Neuronal stem cell (in vitro differentiated cells): ENCODE data around the gene FOXP1.
"Not testable (repeated sequence)": the region's sequence is repeated elsewhere in the genome, so short reads cannot be mapped to it uniquely, and the experiment has no call there.

Experiments used
- DNase-seq: peaks from one replicate; pipeline ENCODE4 v3.0.0-alpha.2; 2013; ENCODE audit warnings: low spot score
- H2AFZ ChIP-seq: one replicate; pipeline ENCODE4 v1.6.1; 2013; ENCODE audit warnings: mild to moderate bottlenecking, low read length, inconsistent platforms
- H2AK5ac ChIP-seq: 2 replicates; pipeline ENCODE4 v1.6.1; 2013; ENCODE audit warnings: low read depth, mild to moderate bottlenecking, inconsistent platforms, low read length, moderate library complexity, mixed read lengths
- H2BK120ac ChIP-seq: 2 replicates; pipeline ENCODE4 v1.6.1; 2013; ENCODE audit warnings: low read depth, mild to moderate bottlenecking, inconsistent platforms, low read length, moderate library complexity, mixed read lengths
- H2BK12ac ChIP-seq: one replicate; pipeline ENCODE4 v1.6.1; 2013; ENCODE audit warnings: low read length, inconsistent platforms
- H2BK15ac ChIP-seq: 2 replicates; pipeline ENCODE4 v1.6.1; 2013; ENCODE audit warnings: mild to moderate bottlenecking, low read length, inconsistent platforms, mixed read lengths
- H2BK5ac ChIP-seq: one replicate; pipeline ENCODE4 v1.6.1; 2013; ENCODE audit warnings: inconsistent platforms, mild to moderate bottlenecking, low read length, moderate library complexity
- H3K14ac ChIP-seq: one replicate; pipeline ENCODE4 v1.6.1; 2013; ENCODE audit warnings: low read length, inconsistent platforms
- H3K18ac ChIP-seq: 2 replicates; pipeline ENCODE4 v1.6.1; 2013; ENCODE audit warnings: low read length, inconsistent platforms
- H3K23ac ChIP-seq: 2 replicates; pipeline ENCODE4 v1.6.1; 2013; ENCODE audit warnings: low read depth, mild to moderate bottlenecking, mixed read lengths, low read length, inconsistent platforms; ENCODE audit not compliant: poor library complexity
- H3K27ac ChIP-seq: replicated peaks from 3 replicates; pipeline ENCODE4 v1.5.1; 2013; ENCODE audit warnings: low read length, inconsistent platforms
- H3K27me3 ChIP-seq, 3 experiments: 2 replicates each; pipeline ENCODE4 v1.6.1; 2013; ENCODE audit warnings: low read length in 3 of 3, mild to moderate bottlenecking in 2 of 3, inconsistent platforms in 1 of 3, low read depth in 1 of 3, mixed read lengths in 1 of 3, moderate library complexity in 1 of 3; ENCODE audit not compliant: control insufficient read depth in 3 of 3, insufficient read depth in 3 of 3
- H3K36me3 ChIP-seq, 2 donors: replicated peaks in 1 of 2; 2 replicates each; pipeline ENCODE4 v1.6.1; 2013; ENCODE audit warnings: low read length in 2 of 2; ENCODE audit not compliant: control insufficient read depth in 2 of 2, insufficient read depth in 2 of 2
- H3K4ac ChIP-seq: 2 replicates; pipeline ENCODE4 v1.6.1; 2013; ENCODE audit warnings: inconsistent platforms, mild to moderate bottlenecking, low read length, moderate library complexity
- H3K4me1 ChIP-seq, 2 donors: 1 replicate in 1 of 2; 2 replicates in 1 of 2; pipeline ENCODE4 v1.6.1; 2013; ENCODE audit warnings: low read length in 2 of 2, low read depth in 1 of 2; ENCODE audit not compliant: control insufficient read depth in 2 of 2, insufficient read depth in 1 of 2
- H3K4me2 ChIP-seq: one replicate; pipeline ENCODE4 v1.6.1; 2013; ENCODE audit warnings: mild to moderate bottlenecking, low read length, inconsistent platforms; ENCODE audit not compliant: insufficient read depth, poor library complexity, severe bottlenecking
- H3K4me3 ChIP-seq, 2 donors: 2 replicates each; pipeline ENCODE4 v1.5.1; 2013; ENCODE audit warnings: low read length in 2 of 2, mild to moderate bottlenecking in 2 of 2, inconsistent platforms in 1 of 2, moderate library complexity in 1 of 2
- H3K79me1 ChIP-seq: one replicate; pipeline ENCODE4 v1.6.1; 2013; ENCODE audit warnings: low read depth, mild to moderate bottlenecking, inconsistent platforms, low read length, moderate library complexity
- H3K9ac ChIP-seq: one replicate; pipeline ENCODE4 v1.6.1; 2013; ENCODE audit warnings: mild to moderate bottlenecking, low read depth, low read length, inconsistent platforms; ENCODE audit not compliant: poor library complexity
- H3K9me3 ChIP-seq, 2 donors: replicated peaks in 1 of 2; 2 replicates each; pipeline versions ENCODE3 to v1.6.1; 2013; ENCODE audit warnings: low read length in 2 of 2, mild to moderate bottlenecking in 2 of 2, inconsistent platforms in 1 of 2, low read depth in 1 of 2, mixed read lengths in 1 of 2, moderate library complexity in 1 of 2; ENCODE audit not compliant: control insufficient read depth in 2 of 2, insufficient read depth in 1 of 2
- H4K8ac ChIP-seq: one replicate; pipeline ENCODE4 v1.6.1; 2013; ENCODE audit warnings: low read depth, mild to moderate bottlenecking, inconsistent platforms, low read length, moderate library complexity
- H4K91ac ChIP-seq: one replicate; pipeline ENCODE4 v1.6.1; 2013; ENCODE audit warnings: low read length, low read depth, mild to moderate bottlenecking, inconsistent platforms; ENCODE audit not compliant: poor library complexity
- WGBS, 2 donors: extraction: QIAGEN DNeasy Blood & Tissue Kit; methylation state at CpG; one replicate each; pipeline ENCODE4 v1.1.7; 2013; ENCODE audit warnings: missing lambda C conversion rate in 2 of 2, mixed read lengths in 1 of 2; ENCODE audit not compliant: insufficient read length in 2 of 2, insufficient replicate concordance in 1 of 2; ENCODE audit errors: extremely low coverage in 2 of 2; 5-methylcytosine and 5-hydroxymethylcytosine counted together

Gene FOXP1

DNA sequence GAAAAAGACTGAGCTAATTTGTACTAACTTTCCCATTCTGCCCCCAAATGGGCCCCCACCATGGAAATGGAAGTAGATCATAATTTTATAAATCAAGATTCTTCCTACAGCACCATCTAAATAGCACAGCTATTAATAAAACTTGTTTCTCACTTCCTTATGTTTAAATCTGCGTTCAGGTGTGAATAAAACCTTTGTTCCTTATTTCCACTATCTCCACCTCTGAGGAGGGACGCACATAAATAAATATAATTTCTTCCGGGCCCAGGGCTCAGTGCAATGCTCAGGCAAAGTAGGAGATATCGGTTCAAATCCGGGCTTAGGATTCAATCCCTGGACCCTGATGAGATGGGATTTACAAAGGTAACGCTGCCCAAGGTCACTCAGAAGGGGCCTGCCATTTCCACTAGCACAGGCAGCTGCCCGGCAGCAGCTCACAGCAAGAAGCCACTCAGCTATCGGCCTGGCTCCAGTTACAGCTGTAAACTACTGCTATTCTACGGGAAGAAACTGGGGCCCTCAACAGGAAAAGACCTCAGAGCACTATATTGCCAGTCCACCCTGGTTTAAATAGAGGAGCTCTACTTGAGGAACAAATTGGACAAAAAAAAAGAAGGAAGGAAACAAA lies 52.5 kb downstream of the FOXP1 start:
- Histone ChIP-seq H3K4me3 (no peak overlapping the region), H4K91ac (no peak overlapping the region)

DNA sequence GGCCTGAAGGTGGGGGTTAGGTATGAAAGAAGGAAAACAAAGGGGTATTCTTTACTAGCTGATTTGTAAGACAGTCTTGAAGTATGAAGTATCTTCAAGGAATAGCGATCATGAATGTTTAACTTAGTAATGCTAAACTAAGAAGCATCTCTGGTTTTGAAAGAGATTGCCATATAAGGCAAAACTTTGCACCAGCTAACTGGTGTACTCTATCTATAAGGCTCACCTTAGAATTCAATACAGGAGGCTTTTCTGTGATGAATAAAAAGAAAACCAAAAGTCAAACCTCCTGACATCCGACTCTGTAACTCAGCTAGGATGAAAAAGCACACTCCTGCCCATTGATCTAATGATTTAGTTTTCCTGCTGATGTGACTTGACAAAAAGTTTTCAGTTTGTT lies 54.7 kb downstream of the FOXP1 start:
- Histone ChIP-seq H3K4ac (no peak overlapping the region), H3K9me3 (no peaks in the 10 kb centered on the region), H4K8ac (no peak overlapping the region), H3K79me1 (no peaks in the 10 kb centered on the region), H2BK5ac (no peak overlapping the region), H3K36me3 (no peaks in the 10 kb centered on the region), H3K4me1 (peaks cover 6 to 18% of the 10 kb centered on the region in 2 donors), H3K18ac (no peak overlapping the region), H3K9ac (no peak overlapping the region), H2BK12ac (no peak overlapping the region), H3K4me2 (no peak overlapping the region), H4K91ac (no peak overlapping the region), H3K23ac (no peak overlapping the region), H2BK15ac (no peak overlapping the region), H3K27ac (no peak overlapping the region), H3K27me3 (no peaks in the 10 kb centered on the region), H3K4me3 (no peak overlapping the region), H2AK5ac (no peak overlapping the region), H2AFZ (no peak overlapping the region), H2BK120ac (no peak overlapping the region), H3K14ac (no peak overlapping the region)
- DNase-seq, result no peak
- WGBS, 2 donors, result no CpG with 5 or more reads among the region's 2 CpGs

More for the DNA sequence above, 52.5 kb downstream of the FOXP1 start:
- Histone ChIP-seq H3K4me2 (no peak overlapping the region), H4K8ac (no peak overlapping the region), H2BK15ac (no peak overlapping the region), H3K27me3 (no peaks in the 10 kb centered on the region), H3K27ac (no peak overlapping the region), H3K79me1 (no peaks in the 10 kb centered on the region), H3K4me1 (peaks cover 4 to 16% of the 10 kb centered on the region in 2 donors), H3K14ac (no peak overlapping the region), H3K18ac (no peak overlapping the region), H2AK5ac (no peak overlapping the region), H3K9ac (no peak overlapping the region), H2BK12ac (no peak overlapping the region), H3K23ac (no peak overlapping the region), H2BK5ac (no peak overlapping the region), H2BK120ac (no peak overlapping the region), H3K4ac (no peak overlapping the region), H3K36me3 (no peaks in the 10 kb centered on the region), H3K9me3 (no peaks in the 10 kb centered on the region), H2AFZ (no peak overlapping the region)
- no CpG with 5 or more reads among the region's 9 CpGs for WGBS, 2 donors
- no peak for DNase-seq

DNA sequence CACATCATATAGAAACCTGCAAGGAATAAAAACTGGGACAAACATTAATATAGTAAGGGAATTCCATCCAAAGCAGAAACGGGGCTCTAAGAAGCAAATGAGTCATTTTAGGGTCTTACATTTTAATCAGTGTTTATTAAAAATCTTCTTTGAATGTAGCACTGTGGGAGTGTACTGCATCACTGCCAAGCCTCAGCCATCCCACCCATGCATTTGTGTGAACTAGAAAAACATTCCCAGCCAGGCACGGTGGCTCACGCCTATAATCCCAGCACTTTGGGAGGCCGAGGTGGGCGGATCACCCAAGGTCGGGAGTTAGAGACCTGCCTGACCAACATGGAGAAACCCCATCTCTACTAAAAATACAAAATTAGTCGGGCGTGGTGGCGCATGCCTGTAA lies 57.1 kb downstream of the FOXP1 start:
- H3K36me3 ChIP-seq, H3K4me3 ChIP-seq, H3K9ac ChIP-seq, H2BK12ac ChIP-seq, H3K4ac ChIP-seq, H3K18ac ChIP-seq, H2BK15ac ChIP-seq, H3K23ac ChIP-seq, H3K27me3 ChIP-seq, H3K27ac ChIP-seq, H3K4me2 ChIP-seq, H3K9me3 ChIP-seq, H2BK120ac ChIP-seq, H2BK5ac ChIP-seq, H2AK5ac ChIP-seq, DNase-seq, H4K91ac ChIP-seq, H4K8ac ChIP-seq, H2AFZ ChIP-seq, H3K14ac ChIP-seq, H3K79me1 ChIP-seq: not testable (repeated sequence)
- peaks cover 6 to 18% of the 10 kb centered on the region in 2 donors for H3K4me1 ChIP-seq
- no CpG with 5 or more reads among the region's 9 CpGs for WGBS, 2 donors

DNA sequence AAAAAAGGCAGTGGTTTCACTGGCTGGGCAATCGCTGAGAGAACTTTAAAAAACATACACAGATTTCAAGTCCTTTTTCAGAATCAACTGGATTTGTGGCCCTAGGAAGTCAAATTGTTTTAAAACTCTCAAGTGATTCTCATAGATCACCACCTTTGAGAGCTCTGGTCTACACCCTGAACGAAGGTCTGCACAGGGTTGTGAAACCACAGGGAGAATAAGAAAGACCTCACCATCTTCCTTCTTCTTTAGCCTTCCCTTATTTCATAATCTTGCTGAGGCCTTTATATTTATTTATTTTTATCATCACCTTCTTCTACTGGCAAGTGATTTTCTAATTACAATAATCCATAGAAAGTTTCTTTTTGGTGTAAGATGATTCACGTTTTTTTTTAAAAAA lies 58.1 kb downstream of the FOXP1 start:
- Histone ChIP-seq H3K4me2 (no peak overlapping the region), H3K4me3 (no peak overlapping the region), H3K9me3 (no peaks in the 10 kb centered on the region), H4K8ac (no peak overlapping the region), H3K18ac (no peak overlapping the region), H3K9ac (no peak overlapping the region), H2AK5ac (no peak overlapping the region), H2BK120ac (no peak overlapping the region), H3K79me1 (no peaks in the 10 kb centered on the region), H3K36me3 (no peaks in the 10 kb centered on the region), H2BK12ac (no peak overlapping the region), H3K23ac (no peak overlapping the region), H2BK5ac (no peak overlapping the region), H3K14ac (no peak overlapping the region), H3K27ac (no peak overlapping the region), H4K91ac (no peak overlapping the region), H3K27me3 (no peaks in the 10 kb centered on the region), H3K4ac (no peak overlapping the region), H2BK15ac (no peak overlapping the region), H2AFZ (no peak overlapping the region), H3K4me1 (peaks cover 10 to 24% of the 10 kb centered on the region in 2 donors)
- no peak for DNase-seq
- no CpG with 5 or more reads among the region's 3 CpGs for WGBS, 2 donors
